GM18502 (cell line): Measurements from ENCODE around the gene VDAC2.

Source experiments
- ATAC-seq: cut with Tn5 transposase; IDR thresholded peaks from one replicate; pipeline ENCODE4 v1.9.1; 2021; ENCODE audit warnings: mild to moderate bottlenecking; ENCODE audit not compliant: unreplicated experiment, poor library complexity

Gene VDAC2

DNA sequence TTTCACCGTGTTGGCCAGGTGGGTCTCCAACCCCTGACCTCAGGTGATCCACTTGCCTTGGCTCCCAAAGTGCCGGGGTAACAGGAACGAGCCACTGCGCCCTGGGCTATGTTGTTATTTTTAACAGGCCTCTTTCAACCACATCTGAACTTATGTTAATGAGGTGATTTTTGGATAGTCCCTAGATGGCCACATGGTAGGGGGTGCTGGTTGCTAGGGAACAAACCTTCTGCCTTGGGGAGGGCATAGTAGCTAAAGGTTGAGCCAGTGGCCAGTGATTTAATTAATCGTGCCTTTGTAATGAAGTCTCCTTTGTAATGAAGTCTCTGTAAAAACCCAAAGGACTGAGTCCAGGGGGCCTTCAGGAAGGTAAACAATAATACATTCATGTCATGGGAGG, 16.1 kb downstream of the VDAC2 start:
- no peak for ATAC-seq

DNA sequence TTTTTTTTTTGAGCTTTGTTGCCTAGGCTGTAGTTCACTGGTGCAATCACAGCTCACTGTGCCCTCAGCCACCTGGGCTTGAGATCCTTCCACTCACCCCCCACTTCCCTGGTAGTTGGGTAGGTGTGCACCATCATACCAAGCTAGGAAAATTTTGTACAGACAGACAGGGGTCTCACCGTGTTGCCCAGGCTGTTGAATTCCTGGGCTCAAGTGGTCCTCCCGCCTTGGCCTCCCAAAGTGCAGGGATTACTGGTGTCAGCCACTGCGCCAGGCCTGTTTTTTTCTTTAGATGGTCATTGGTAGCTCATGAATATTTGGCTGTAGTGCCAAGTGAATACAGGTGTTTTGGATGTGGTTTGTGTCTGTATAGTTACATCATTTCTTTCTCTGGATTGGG, 17.7 kb downstream of the VDAC2 start:
- no peak for ATAC-seq

DNA sequence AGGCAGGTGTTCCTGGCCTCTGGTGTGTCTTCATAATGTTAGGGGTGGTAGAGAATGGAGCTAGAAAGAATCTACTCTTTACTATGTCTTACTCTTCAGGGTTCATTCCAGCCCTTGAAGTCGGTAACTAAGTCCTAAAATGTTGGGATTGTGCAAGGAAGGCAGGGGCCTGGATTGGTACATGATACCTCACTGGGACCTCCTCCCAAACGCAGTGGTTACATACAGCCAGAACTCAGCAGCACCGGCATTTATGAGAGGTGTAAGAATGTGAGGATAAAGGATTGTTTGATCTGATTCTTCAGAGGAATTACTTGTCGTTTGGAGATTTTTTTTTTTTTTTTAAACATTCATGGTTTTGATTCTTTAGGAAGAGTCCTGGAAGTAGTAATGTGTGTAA, 18.2 kb downstream of the VDAC2 start:
- ATAC-seq, result no peak

DNA sequence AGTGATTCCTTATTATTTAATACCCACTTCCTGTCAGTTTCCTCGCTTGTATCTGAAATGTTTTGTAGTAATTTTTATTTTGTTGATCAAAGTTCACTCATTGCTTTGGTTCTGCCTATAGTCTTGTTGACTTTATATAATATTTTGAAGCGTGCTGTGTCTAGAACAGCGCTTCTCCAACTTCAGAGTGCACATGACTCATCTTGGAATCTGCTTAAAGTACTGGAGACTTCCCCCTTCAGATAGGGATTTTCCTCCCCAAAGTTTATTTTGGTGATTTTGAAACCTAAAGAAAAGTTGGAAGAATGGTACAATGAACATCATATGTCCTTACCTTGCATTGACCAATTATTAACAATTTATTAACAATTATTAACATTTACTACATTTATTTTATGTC, 19.4 kb downstream of the VDAC2 start:
- no peak for ATAC-seq

DNA sequence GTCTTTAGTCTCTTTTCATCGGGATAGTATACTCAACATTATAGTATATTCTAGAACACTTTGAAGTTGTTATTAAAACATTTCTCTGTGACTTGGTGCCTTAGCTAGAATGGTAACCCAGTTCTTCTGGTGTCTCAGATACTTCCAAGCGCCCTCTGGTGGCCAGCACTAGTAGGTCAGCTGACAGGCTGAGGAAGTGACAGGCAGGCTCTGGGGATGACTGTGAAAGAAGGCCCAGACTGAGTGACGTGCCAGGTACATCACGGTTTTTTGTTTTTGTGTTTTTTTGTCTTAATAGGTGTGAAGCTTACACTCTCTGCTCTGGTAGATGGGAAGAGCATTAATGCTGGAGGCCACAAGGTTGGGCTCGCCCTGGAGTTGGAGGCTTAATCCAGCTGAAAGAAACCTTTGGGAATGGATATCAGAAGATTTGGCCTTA, 20.0 kb downstream of the VDAC2 start:
- ATAC-seq, result peak; percentile 48

DNA sequence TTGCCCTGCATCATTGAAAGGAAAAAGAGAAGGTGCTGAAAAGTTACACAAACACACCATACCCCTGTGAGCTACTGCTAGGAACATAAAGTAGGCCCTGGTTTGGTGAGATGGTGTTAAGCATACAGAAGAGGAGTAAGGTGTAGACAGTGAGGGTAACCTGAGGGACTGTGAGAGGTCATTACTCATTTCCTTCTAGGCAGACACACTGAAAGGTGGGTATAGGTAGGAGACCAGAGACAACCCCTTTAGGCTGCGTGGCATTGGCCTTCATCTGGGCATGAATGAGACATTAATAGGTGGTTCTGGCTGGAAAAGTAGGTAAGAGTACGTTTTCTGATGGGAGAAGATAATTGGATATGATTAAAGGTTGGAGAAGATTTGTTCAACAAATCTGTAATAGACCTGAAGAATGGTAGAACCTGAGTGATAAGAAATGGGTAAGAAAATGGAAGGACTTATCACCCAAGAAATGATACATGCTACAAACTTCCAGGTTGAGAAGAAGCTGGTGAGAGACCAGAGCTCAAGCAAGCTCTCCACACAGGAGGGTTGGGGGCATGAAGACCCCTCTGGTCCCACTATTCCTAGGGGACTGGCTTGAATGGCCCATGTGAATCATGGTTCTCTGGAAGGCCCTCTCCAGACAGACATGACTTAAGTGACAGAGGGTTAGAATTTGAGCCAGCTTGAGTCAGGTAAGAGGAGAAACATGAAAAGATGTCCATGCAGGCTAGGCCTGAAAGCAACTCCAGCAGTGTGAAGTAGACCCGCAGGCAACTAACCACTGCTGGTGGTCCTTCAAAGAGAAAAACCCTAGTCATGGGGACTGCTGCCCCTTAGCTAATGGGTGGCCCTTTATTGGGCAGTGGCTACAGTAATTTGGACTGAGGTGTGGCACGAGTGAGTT, 21.3 kb downstream of the VDAC2 start:
- no peak for ATAC-seq

DNA sequence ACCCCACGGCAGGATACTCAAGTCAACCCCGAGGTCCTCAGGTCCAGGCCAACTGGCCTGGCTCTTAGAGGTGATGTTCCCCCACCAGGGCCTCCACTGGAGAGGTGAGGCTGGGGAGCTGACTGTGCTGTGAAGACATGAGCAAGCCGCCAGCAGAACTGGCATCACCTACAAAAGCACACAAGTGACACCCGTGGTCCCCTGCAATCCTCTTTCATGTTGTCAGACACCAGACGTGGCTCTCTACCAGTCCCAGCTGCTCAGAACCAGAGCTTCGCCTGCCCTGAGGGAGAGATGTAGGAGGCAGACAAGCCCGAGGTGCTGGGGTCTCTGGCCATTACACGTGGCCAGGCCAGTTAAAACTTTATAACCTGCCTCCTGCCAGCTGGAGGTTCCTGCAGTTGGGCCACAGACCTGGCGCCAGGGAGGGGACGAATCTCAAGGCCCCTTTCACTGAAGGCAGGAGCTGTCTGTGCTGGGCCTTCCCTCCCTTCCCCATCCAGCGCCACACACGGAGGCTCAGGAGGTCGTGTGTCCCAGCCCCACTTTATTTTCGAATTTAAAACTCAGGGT, 22.9 kb downstream of the VDAC2 start:
- ATAC-seq, result no peak

DNA sequence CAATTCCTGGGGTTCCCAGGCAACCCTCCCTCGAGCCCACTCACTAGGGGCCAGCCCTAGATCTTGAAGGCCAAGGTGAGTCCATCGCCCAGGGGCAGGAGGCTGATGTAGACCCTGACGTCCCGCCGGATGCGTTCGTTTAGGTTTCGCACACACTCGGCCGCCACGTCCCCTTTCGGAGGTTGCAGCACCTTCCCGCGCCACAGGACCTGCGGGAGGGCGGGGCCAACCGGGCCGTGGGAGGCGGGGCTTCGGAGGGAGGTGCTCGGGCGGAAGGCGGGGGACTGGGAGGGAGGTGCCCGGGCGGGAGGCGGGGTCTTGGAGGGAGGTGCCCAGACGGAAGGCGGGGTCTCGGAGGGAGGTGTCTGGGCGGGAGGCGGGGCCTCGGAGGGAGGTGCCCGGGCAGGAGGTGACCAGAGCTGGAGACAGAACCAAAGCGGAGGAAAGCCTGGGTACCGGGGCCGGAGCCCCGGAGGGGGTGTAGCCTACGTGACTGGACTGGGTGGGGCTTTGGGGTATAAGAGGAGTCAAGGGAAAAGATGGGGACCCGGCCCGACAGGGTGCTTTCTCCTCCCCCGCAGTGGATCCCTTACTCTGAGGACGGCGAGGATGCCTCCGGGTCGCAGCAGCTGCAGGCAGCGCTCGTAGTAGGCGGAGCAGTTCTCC, 23.6 kb downstream of the VDAC2 start:
- peak; percentile 55 for ATAC-seq

DNA sequence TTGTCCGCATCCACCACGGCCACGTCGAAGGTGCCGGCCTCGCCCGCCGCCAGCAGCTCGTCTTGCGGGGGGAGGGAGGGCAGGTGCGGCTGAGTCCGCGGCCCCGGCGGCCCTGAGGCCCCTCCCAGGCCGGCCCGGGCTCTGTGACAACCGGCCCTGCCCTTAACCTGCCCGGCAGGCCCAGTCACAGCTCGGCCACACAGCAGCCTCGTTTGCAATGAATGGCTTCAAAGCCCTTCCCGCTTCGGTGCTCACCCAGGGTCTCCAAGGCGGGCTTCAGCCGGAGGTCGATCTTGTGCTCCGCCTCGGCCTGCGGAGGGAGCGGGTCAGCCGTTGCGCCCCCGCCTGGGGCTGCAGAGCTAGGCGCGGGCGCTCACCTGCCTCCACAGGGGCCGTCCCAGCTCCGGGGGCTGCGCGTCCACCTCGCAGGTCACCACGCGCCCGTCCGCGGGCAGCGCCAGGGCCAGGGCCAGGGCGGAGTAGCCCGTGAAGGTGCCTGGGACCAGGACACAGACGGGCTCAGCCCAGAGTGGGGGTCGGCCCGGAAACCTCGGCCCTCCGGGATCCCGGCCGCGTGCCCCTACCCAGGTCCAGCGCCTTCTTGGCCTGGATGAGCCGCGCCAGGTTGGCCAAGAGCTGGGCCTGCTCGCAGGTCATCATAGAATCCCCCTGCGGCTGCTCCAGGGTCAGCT, 24.2 kb downstream of the VDAC2 start:
- ATAC-seq, result peak; percentile 2

DNA sequence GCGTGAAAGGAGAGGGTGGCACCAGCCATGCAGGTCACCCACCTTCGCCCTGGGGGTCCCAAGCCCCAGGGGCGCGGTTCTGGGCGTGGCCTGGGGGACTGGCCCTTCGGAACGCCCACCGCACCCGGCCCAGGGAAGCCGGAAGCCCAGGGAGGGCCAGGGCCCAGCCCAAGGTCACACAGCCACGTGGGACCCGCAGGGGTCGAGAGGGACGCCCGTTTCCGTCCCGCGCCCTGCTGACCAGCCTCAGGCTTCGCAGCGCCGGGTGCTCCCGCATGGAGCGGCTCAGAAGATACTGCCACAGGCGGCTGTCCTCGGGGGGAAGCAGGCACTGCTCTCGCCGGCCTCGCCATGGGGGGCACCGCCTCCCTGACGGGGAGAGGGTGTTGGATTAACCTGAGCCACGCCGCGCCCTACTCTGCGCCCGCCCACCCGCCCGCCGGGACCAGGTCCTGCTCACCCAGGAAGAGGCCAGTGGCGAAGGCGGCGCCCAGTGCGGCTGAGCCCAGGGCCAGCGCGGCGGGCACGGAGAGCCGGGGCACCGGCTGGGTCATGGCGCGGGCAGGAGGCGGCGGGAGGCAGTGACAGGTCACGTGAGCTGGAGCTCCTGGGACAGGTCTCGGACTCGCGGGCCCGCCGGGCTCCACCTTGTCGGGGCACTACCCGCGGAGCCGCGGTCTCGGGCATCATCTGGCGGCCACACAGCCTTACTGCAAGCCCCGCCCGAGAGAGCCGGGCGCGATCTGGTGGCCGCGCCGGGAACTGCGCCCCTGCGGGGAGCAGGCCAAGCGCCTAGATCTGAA, 25.0 kb downstream of the VDAC2 start, which contains the start of gene COMTD1:
TSS of gene COMTD1 (minus strand) at position 583 of the 803 bp plus-strand sequence. CDS start at position 554, 29 bp downstream.
- ATAC-seq, result peak; percentile 77

DNA sequence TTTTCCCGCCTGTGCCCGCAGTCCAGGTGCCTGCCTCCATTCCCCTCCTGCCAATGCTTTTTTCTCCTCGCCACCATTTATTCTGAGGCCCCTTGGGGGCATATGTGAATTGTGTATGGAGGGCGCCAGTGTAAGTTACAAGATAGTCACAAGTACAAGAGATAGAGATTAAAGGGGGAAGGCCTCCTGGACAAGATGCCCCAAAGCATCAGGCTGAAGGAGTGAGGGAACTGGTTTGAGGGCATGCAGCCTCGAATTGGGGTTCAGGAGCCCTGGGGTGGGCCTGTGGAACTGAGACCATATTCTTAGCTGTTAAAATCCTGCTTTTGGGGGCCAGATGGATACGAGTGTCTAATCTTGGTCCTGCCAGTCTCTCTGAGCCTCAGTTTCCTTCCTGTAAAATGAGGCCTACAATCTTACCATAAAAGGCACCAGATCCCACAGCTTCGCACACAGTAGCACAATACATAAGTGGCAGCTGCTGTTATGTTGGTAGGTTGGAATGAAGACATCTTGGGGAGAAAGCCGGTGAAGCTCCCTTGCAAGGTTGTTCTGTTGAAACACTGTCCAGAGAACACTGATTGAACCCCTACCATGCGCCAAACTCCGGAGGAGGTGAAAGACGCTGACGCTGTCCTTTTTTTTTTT, 25.7 kb downstream of the VDAC2 start:
- ATAC-seq, result peak; percentile 2

DNA sequence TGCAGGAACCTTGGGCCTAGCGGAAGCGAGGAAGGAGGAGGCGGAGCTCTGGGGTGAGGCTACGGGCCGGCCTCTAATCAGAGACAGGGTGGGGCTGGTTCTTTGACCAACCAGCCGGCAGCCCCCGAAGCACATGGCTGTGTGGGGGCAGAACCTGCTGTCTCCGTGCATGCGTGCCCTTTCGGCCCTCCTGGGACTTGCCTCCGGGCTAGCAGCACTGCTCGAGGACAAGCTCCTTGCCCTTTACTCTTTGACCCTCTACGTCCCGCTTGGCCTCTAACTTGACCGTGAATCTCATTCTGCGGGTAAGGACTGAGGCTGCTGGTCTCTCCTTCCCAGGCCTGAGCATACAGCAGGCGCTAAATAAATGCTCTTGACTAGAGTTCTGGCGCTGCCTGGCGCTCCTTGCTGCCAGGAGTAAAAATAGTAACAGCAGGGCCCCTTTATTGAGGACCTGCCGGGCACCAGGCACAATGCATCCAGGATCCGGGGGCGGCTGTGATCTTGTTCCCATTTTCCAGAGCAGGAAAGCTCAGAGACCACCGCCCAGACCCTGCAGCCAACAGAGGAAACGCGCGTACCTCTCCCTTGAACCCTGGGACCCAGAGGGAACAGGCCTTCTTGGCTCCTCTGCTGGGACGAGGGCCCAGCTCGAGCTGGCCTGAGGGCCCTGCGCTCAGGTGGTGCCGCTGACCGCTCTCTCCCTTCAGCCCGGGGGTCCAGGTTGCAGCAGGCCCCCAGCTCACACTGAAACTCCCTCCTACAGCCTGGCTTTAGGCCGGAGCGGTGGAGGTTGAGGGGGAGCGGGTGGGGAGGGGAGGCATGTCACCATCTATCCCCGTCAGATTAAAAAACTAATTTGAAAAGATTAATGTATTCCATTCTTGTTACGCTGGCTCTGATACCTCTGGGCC, 27.8 kb downstream of the VDAC2 start:
- ATAC-seq, result no peak

DNA sequence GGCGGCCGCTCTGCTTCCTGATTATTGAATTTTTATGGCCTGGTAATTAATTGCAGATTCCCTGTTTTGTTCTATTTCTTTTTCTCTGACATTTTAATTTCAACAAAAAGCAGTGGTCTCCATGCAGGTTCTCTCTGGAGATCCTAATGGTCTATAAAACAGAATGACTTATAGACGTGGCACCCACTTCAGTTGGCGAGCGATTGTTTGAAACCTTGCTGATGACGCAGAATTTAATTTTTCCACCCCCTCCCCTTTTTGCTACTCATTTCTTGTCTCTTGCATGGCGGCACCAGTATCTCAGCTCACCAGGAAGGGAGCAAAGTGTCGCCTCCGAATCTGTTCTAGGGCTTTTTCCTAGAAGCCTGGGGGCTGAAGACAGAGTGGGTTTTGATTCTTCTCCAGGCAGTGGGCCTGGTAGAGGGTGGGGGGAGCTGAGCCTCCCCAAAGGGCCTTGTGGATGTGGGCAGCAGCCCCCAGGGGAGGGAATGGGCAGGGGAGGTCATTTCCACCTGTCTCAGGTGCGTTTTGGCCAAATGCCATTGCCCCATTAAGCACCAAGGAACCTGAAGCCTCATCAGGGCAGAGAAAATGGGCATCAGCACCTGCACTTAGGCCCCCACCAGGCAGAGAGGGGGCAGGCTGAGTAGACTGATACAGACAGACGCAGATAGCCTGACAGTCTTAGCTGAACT, 28.6 kb downstream of the VDAC2 start:
- ATAC-seq, result no peak

DNA sequence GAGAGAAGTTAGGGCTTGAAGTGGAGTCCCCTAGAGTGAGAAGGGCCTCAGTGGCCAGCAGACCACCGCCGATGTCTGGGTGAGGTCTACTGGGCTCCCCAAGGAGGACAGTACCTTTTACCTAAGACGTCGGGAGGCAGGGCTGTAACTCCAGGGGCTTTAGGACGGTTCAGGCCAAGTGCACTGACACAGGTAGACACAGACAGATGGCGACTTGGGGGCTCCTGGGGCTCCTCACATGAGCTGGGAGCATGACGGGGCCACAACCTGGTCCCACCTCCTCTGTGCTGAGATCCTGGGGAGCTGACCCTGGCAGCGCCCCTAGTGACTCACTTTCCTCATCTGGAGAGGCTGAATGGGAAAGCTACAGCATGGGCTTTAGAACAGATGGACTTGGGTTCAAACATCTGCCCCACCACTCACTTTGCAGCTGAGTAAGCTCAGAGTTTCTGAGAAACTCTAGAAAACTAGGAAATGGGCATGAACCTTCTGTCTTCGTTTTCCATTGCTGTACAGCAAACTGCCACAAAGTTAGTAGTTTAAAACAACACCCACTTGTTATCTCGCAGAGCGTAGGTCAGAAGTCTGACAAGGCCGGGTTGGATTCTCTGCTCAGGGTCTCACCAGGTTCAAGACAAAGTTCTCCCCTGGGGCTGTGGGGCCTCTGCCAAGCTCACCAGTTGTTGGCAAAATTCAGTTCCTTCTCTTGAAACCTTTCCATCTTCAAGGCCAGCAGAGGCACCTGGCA, 29.9 kb downstream of the VDAC2 start:
- ATAC-seq, result no peak

DNA sequence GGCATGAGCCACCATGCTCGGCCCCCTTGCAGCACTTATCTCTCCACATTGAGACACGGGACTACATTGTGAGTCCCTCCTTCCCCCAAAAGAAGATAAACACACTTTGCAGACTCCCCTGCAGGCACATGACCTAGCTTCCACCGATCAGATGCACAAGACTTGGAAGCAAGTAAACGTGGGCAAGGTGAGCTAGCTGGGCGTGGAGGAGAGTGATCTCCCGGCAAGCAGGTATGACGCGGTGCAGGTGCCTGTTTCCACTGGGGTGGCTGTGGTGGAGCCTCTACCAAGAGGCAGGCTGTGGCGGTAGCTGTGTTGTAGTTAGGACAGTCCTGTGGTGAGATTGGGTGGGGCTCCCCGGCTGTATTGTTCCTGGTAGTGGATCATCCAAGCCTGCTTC, 32.8 kb downstream of the VDAC2 start:
- ATAC-seq, result no peak

DNA sequence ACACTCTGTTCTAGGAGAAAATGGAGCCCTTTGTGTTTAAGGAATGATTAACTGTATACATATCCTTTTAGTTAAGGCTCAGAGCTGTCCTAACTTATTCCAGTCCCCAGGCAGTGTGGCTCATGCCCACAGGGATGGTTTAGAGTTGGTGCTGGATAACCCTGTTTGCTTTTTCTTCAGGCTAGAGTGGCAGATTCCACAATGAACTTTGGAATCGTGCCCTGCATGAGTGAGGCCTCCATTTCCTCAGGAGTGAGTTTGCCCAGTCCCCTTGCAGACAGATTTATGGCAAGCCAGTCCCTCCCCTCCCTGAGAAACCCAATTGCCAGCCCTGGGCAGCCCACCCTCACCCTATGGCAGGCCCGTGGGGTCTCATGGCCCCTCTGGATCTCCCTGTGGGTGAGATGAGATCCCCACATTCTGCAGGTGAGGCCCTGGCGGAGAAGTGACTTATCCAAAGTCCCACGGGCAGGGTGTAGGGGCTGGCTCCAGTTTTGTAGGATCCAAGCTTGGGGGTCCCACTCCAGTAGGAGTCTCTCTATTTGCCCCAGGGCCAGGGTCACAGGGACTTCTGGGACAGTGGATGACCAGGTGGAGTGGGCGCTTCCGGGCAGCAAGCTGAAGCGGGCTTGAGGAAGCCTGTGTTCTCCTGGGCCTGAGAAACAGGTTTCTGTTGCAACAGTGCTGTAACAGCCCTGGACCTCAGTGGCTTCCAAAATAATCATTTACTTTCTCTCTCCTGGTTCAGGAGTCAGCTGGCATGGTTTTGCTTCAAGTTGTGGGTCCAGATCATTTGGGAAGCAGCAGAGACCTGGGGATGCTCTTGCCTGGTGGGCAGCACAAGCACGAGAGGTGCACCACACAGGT, 34.1 kb downstream of the VDAC2 start:
- ATAC-seq, result no peak
